GM12874 (cell line): ENCODE measurements around the gene RIBC2.

Experiments used
- CTCF ChIP-seq: IDR thresholded peaks from 2 replicates; pipeline ENCODE4 v1.5.1; 2011; ENCODE audit warnings: low read depth, mild to moderate bottlenecking, control low read depth, low read length, moderate library complexity; ENCODE audit not compliant: insufficient read depth

RIBC2 gene

GRCh38 chr22:45398214-45398613 lies 15.3 kb upstream of the RIBC2 start:
- TF ChIP-seq CTCF: no peak

DNA sequence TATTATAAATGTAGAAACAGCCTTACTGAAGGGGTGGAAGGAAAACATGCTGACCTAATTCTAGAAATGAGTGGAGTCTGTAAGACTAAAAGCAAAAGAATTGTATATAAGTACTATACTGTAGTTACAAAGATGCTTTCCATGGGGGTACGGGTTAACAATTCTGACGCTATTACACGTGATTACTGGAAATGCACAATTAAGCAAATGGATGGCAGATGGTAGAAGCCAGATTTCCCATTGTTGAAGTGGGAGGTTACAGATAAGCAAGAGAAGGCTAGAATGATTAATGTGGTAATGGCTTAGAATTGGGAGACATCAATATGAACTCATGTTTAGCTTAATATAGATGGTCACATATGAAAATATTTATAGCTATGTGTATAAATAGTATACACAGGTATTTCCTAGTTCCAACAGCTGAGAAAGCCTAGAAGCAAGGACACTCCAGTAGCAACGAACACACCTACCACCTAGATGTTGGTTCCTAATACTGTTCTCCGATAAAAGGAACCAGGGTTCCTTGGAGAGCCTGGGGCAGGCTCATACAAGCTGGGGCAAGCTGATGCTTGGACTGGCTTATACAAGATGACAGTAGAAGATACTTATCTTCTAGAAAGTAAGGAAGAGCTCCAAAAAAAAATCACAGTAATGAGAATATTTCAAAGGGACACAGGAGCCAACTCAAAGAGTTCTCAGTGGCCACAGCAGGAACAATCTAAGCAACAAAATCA lies 13.6 kb upstream of the RIBC2 start:
- TF ChIP-seq CTCF: no peak

GRCh38 chr22:45402466-45402985 lies 11.0 kb upstream of the RIBC2 start:
- no peak for TF ChIP-seq CTCF

GRCh38 chr22:45407793-45408192 lies 5.7 kb upstream of the RIBC2 start:
- no peak for TF ChIP-seq CTCF

GRCh38 chr22:45413013-45413367 lies 503 bp upstream of the RIBC2 start:
- TF ChIP-seq CTCF: no peak

DNA sequence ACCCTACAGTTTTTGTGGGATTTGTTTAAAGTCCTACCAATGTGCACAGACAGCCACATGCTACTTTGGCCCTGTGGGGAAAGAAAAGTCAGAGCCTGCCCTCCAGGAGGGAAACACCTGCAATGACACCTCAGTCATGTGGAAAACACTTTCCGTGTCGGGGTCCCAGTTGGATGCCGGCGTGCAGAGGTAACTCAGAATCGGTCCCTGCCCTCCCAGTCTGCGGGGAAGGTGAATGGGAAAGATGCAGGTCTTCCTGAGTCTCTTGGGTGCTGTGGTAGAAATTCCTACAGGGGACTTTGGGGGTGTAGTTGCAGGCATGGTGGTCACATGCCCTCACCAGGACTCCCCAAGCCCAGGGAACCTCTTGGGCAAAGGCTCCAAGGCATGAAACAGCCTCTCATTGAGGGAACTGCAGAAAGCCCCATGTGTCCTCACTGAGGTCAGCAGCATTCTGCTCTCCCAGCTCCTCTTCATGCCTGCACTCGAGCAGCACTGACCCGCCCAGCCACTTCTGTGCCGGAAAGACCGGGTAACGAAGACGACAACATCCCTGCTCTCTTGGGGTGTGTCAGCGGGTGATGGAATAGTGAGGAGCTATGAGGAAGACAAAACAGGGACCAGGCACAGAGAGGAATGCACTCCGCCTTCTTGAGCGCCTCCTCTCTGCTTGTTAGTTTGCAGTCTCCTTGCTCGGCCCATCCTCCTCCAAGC lies 4.7 kb downstream of the RIBC2 start:
- TF ChIP-seq CTCF: no peak

DNA sequence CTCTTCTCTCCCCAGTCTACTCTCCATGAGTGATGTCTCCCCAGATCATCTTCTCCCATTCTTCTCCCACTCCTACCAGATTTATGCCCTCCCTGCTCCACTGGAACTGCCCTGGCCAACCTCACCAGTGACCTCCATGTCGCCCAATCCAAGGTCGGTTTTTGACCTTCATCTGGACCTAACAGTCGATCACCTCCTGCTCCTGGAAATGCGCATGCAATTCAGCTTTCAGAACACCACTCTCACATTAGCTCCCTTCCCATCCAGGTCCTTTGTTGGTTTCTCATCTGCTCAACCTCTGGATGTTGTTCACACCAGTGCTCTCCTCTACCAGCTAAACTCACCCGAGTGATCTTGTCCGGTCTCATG lies 5.3 kb downstream of the RIBC2 start:
- no peak for TF ChIP-seq CTCF
